Measurements from ENCODE around the gene PDXP. TPM values are rescaled to one million over a fixed set of nuclear protein-coding genes. Genes with fewer than 3 reads are reported as not detected.
A peak's percentile ranks its signal among the peaks of the same experiment; 100 is the strongest.

Gene PDXP
- total and polyA plus RNA-seq, 2 of the 13 experiments (the other 11 are each of a cell fraction or from before 2014, with no cell fraction given), result 58.2 to 70.6 TPM

DNA sequence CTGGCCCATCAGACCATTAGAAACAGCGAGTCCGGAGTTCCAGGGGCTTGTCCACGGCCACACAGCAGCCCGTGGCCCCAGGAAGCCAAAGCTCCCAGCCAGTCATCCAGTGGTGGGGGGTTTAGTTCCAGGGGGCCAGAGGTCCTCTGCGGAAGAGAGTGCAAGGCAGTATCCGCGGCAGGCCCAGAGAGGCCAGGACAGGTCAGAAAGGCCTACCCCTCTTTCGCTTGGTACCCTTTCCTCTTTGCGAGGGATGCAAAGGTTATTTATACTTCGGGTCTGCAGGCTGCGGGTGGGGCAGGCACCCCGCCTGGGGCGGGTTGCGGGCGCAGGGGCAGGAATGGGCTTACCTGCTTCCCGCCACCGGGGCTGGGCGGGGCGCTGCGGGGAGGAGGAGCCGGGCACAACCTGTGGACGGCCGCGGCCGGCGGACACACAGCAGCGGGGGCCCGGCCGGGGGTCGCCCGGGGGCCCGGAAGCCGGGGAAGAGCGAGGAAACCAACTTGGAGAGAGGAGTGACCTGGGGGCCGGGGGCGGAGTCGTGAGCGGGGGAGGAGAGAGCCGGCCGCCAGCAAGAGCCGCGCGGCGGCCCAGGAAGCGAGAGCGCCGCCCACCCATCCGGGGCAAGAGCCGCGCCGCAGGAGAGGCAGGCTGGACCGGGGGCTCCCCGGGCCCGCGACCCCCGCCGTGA is 19.3 kb upstream of the PDXP start, which contains the start of gene SH3BP1 (continued):
- TF ChIP-seq, protein P1, sequence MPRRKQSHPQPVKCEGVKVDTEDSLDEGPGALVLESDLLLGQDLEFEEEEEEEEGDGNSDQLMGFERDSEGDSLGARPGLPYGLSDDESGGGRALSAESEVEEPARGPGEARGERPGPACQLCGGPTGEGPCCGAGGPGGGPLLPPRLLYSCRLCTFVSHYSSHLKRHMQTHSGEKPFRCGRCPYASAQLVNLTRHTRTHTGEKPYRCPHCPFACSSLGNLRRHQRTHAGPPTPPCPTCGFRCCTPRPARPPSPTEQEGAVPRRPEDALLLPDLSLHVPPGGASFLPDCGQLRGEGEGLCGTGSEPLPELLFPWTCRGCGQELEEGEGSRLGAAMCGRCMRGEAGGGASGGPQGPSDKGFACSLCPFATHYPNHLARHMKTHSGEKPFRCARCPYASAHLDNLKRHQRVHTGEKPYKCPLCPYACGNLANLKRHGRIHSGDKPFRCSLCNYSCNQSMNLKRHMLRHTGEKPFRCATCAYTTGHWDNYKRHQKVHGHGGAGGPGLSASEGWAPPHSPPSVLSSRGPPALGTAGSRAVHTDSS (CRISPR knock-in tag; conservative IDR thresholded peaks at IDR 0.05), result no peak
- TF ChIP-seq MIER2 (CRISPR knock-in tag; IDR thresholded peaks at IDR 0.05), result no peak
- TF ChIP-seq NAIF1 (CRISPR knock-in tag; IDR thresholded peaks at IDR 0.05; ENCODE audit: borderline replicate concordance), result no peak
- TF ChIP-seq ZNF180 (CRISPR knock-in tag; IDR thresholded peaks at IDR 0.05; ENCODE audit: borderline replicate concordance, low read depth), result no peak
- TF ChIP-seq POGZ (CRISPR knock-in tag; IDR thresholded peaks at IDR 0.05), result no peak
- TF ChIP-seq, protein P2, sequence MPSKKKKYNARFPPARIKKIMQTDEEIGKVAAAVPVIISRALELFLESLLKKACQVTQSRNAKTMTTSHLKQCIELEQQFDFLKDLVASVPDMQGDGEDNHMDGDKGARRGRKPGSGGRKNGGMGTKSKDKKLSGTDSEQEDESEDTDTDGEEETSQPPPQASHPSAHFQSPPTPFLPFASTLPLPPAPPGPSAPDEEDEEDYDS (CRISPR knock-in tag; IDR thresholded peaks at IDR 0.05), result no peak
- TF ChIP-seq, protein P3, sequence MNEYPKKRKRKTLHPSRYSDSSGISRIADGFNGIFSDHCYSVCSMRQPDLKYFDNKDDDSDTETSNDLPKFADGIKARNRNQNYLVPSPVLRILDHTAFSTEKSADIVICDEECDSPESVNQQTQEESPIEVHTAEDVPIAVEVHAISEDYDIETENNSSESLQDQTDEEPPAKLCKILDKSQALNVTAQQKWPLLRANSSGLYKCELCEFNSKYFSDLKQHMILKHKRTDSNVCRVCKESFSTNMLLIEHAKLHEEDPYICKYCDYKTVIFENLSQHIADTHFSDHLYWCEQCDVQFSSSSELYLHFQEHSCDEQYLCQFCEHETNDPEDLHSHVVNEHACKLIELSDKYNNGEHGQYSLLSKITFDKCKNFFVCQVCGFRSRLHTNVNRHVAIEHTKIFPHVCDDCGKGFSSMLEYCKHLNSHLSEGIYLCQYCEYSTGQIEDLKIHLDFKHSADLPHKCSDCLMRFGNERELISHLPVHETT (CRISPR knock-in tag; conservative IDR thresholded peaks at IDR 0.05), result no peak
- no peak for TF ChIP-seq ATAD3A (CRISPR knock-in tag; IDR thresholded peaks at IDR 0.05)
- no peak; the same call in 1 of the 2 replicates for TF ChIP-seq ZNF558 (CRISPR knock-in tag; IDR thresholded peaks at IDR 0.05; ENCODE audit: borderline replicate concordance)
- TF ChIP-seq, protein P4, sequence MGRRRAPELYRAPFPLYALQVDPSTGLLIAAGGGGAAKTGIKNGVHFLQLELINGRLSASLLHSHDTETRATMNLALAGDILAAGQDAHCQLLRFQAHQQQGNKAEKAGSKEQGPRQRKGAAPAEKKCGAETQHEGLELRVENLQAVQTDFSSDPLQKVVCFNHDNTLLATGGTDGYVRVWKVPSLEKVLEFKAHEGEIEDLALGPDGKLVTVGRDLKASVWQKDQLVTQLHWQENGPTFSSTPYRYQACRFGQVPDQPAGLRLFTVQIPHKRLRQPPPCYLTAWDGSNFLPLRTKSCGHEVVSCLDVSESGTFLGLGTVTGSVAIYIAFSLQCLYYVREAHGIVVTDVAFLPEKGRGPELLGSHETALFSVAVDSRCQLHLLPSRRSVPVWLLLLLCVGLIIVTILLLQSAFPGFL (CRISPR knock-in tag; IDR thresholded peaks at IDR 0.05), result no peak
- TF ChIP-seq, protein P5, sequence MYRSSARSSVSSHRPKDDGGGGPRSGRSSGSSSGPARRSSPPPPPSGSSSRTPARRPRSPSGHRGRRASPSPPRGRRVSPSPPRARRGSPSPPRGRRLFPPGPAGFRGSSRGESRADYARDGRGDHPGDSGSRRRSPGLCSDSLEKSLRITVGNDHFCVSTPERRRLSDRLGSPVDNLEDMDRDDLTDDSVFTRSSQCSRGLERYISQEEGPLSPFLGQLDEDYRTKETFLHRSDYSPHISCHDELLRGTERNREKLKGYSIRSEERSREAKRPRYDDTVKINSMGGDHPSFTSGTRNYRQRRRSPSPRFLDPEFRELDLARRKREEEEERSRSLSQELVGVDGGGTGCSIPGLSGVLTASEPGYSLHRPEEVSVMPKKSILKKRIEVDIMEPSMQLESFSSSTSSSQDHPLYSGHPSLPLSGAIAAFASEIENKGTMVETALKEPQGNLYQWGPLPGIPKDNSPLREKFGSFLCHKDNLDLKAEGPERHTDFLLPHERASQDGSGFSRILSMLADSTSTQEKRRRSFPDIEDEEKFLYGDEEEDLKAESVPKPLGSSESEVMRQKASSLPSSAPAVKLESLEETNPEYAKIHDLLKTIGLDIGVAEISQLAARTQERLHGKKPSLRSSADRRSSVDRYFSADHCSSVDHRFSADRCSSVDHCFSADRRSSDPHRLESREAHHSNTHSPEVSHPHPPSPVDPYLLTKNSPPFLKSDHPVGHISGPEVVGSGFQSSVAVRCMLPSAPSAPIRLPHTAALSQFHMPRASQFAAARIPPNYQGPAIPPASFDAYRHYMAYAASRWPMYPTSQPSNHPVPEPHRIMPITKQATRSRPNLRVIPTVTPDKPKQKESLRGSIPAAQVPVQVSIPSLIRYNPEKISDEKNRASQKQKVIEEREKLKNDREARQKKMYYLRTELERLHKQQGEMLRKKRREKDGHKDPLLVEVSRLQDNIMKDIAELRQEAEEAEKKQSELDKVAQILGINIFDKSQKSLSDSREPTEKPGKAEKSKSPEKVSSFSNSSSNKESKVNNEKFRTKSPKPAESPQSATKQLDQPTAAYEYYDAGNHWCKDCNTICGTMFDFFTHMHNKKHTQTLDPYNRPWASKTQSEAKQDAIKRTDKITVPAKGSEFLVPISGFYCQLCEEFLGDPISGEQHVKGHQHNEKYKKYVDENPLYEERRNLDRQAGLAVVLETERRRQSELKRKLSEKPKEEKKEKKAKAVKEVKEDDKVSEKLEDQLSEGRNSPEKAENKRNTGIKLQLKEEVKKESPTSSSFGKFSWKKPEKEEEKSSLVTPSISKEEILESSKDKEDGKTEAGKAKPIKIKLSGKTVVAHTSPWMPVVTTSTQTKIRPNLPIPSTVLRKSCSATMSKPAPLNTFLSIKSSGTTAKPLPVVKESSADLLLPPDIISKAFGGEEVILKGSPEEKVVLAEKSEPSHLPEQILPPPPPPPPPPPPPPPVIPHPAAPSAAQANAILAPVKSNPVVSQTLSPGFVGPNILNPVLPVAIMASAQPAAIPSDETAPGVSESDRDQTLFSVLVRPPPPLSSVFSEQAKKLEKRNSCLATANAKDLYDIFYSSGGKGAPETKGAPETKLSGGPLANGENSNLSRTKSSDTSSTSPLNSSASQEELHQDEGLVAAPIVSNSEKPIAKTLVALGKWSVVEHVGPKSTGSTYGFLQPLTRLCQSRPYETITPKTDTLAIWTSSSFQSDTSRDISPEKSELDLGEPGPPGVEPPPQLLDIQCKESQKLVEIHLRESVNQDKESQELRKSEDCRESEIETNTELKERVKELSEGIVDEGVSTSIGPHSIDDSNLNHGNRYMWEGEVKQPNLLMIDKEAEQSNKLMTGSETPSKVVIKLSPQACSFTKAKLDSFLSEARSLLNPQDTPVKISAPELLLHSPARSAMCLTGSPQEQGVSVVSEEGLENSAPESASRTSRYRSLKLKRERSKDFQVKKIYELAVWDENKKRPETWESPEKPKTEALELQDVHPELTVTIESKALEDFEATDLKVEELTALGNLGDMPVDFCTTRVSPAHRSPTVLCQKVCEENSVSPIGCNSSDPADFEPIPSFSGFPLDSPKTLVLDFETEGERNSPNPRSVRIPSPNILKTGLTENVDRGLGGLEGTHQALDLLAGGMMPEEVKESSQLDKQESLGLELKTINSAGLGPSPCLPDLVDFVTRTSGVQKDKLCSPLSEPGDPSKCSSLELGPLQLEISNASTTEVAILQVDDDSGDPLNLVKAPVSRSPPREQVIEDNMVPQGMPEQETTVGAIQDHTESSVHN (CRISPR knock-in tag; IDR thresholded peaks at IDR 0.05), result no peak
- TF ChIP-seq GATA4 (IDR thresholded peaks at IDR 0.05; ENCODE audit: borderline replicate concordance, low read depth), result no peak
- TF ChIP-seq MAZ (IDR thresholded peaks at IDR 0.05; ENCODE audit: borderline replicate concordance, low read depth, low read length), result 0 out of 2 replicates have a peak, but pooled peaks have one; percentile 23
- TF ChIP-seq MAZ (CRISPR knock-in tag; IDR thresholded peaks at IDR 0.05; ENCODE audit: low read depth), result no peak
- TF ChIP-seq SKI (IDR thresholded peaks at IDR 0.05; ENCODE audit: partially characterized antibody), result no peak
- no peak for TF ChIP-seq JARID2 (CRISPR knock-in tag; IDR thresholded peaks at IDR 0.05; ENCODE audit: insufficient replicate concordance)

All from HepG2 (cell line).